ENCODE measurements around the gene CPNE1.

Gene CPNE1

DNA sequence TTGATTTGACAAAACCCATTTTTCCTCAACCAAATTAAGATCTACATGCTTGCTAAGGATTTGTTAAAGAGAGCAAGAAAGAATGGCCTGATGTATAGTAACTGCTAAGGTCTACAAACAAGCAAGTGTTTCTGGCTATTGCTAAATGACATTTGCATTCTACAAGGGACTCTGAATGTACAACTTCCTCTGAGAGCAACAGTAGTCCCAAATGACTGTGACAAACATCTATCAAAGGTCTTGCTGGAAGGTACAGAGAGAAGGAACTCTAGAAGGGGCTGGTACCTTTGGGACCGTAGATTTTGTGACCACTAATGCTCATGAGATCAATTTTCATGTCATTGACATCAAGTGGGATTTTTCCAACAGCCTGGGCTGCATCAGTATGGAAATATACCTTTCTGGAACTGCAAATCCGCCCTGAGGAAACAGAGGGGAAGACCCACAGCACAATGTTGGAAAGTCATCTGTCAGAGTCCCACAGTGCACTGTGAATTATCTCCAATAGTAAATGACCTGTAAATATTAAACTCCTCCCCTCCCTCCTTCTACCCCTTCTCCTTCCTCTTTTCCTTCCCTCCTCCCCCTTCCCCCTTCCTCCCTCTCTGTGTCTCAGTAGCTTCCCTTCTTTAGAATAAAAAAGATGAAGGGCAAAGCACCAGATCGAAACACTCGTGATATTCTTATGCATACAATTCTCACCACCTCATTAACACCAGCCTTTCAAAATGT, 15.9 kb upstream of the CPNE1 start:
- peaks cover 4% of the 10 kb centered on the region for H3K36me3 Mint-ChIP-seq
- no peaks in the 10 kb centered on the region for H3K27me3 Mint-ChIP-seq
- no peaks in the 10 kb centered on the region for H3K9me3 Mint-ChIP-seq
- DNase-seq (ENCODE audit: low spot score in 2 of 2) (no peak), ATAC-seq (ENCODE audit: low read depth) (peak; percentile 54)
- peak overlapping the region; percentile 61 for H3K27ac Mint-ChIP-seq
- H3K4me3 Mint-ChIP-seq, result no peak overlapping the region
- H3K4me1 Mint-ChIP-seq, result peaks cover 9% of the 10 kb centered on the region

DNA sequence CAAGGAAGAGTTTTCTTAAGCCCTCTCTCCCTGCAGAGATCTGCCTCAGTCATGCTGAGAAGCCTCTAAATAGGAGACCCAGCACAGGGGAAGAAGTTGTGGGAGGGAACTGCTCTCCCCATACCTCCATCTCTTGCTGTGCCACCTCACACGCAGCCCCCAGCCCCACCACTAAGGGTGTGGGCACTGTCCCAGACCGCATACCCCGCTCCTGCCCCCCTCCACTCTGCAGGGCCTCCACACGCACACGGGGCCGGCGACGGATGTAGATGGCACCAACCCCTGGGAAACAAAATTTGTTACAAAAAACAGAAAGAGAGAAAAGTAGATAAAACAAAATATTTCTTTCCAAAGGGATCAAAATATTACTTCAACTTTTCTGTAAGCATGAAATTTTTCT, 10.2 kb upstream of the CPNE1 start:
- peaks cover 22% of the 10 kb centered on the region for H3K36me3 Mint-ChIP-seq

DNA sequence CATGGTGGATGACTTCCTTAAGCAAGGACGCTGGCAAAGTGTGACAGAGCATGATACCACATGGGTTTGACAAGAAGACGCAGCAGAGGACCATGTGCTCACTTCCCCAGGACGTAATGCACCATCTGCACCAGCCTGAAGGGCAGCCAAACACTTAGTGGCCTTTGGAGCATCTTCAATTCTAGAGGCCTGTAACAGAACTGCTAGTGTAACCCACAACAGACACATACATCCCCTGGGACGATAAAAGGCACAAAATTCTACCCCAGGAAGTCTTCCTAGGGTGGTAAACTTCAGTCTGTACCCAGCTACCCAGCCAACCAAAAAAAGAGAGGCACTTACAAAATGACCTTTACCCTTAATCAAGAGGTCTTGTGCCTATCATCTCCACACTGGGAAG, 9.2 kb upstream of the CPNE1 start:
- Mint-ChIP-seq H3K27ac (no peak overlapping the region), H3K4me3 (no peak overlapping the region), H3K9me3 (no peaks in the 10 kb centered on the region), H3K27me3 (no peaks in the 10 kb centered on the region), H3K4me1 (no peaks in the 10 kb centered on the region), H3K36me3 (peaks cover 29% of the 10 kb centered on the region)
- DNase-seq (ENCODE audit: low spot score in 2 of 2), result no peak
- ATAC-seq (ENCODE audit: low read depth), result no peak

More for the DNA sequence above, 10.2 kb upstream of the CPNE1 start:
- no peaks in the 10 kb centered on the region for H3K9me3 Mint-ChIP-seq
- H3K27ac Mint-ChIP-seq, result no peak overlapping the region
- H3K27me3 Mint-ChIP-seq, result no peaks in the 10 kb centered on the region
- H3K4me3 Mint-ChIP-seq, result no peak overlapping the region
- no peak for DNase-seq (ENCODE audit: low spot score in 2 of 2)
- no peak for ATAC-seq (ENCODE audit: low read depth)
- no peaks in the 10 kb centered on the region for H3K4me1 Mint-ChIP-seq

DNA sequence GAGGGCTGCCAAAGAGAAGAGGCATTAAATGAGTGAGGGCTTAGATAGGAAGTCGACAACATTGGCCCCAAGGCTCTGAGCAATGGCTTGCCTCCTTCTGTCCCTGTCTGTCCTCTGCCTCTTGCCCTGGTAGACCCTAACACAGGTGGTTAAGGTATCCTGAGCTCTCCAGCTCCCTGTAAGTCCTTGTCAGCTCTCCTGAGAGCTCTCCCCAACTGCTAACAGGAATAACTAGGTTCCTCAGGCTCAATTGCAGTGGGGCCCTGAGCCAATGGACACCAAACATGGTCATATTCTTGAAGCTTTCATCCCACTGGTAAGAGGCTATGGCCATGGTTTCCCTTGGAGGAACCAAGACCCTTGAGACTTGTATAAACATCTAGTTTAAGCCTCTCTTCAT, 5.0 kb upstream of the CPNE1 start:
- ATAC-seq (ENCODE audit: low read depth) (no peak), DNase-seq (ENCODE audit: low spot score in 2 of 2) (no peak)
- no peaks in the 10 kb centered on the region for H3K9me3 Mint-ChIP-seq
- peaks cover 2% of the 10 kb centered on the region for H3K4me1 Mint-ChIP-seq
- H3K36me3 Mint-ChIP-seq, result peaks cover 31% of the 10 kb centered on the region
- H3K4me3 Mint-ChIP-seq, result no peak overlapping the region
- H3K27ac Mint-ChIP-seq, result no peak overlapping the region
- no peaks in the 10 kb centered on the region for H3K27me3 Mint-ChIP-seq

DNA sequence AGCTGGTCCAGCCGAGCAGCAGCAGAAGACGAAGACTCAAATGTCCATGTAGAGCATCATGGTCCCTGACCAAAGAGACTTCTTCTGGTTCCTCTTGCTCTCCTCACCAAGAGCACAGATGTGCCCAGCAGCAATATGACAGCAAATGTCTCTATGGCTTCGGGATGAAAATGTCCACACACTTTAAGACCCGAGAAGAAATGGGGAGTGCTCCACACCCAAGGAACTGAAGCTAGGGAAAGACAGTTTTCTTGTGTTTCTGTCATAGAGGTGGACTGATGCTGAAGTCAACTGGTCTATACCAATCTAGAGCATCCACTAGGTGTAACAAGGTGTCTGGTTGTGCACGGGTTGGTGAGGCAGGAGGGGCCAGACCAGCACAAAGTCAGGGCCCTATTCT, 4.5 kb upstream of the CPNE1 start:
- Mint-ChIP-seq H3K4me1 (peaks cover 2% of the 10 kb centered on the region), H3K4me3 (no peak overlapping the region), H3K9me3 (no peaks in the 10 kb centered on the region), H3K27me3 (no peaks in the 10 kb centered on the region), H3K27ac (no peak overlapping the region), H3K36me3 (peaks cover 31% of the 10 kb centered on the region)
- DNase-seq (ENCODE audit: low spot score in 2 of 2) (no peak), ATAC-seq (ENCODE audit: low read depth) (no peak)

DNA sequence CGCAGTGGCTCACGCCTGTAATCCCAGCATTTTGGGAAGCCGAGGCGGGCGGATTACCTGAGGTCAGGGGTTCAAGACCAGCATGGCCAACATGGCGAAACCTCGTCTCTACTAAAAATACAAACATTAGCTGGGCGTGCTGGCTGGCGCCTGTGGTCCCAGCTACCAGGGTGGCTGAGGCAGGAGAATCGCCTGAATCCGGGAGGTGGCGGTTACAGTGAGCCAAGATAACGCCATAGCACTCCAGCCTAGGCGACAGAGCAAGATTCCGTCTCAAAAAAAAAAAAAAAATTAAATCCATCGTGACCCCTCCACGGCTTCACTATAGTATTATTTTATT, 1.2 kb upstream of the CPNE1 start:
- ATAC-seq (ENCODE audit: low read depth), result no peak
- Mint-ChIP-seq H3K27me3 (no peaks in the 10 kb centered on the region), H3K4me1 (peaks cover 26% of the 10 kb centered on the region), H3K27ac (no peak overlapping the region), H3K4me3 (no peak overlapping the region), H3K36me3 (peaks cover 20% of the 10 kb centered on the region), H3K9me3 (no peaks in the 10 kb centered on the region)
- DNase-seq (ENCODE audit: low spot score in 2 of 2), result no peak

DNA sequence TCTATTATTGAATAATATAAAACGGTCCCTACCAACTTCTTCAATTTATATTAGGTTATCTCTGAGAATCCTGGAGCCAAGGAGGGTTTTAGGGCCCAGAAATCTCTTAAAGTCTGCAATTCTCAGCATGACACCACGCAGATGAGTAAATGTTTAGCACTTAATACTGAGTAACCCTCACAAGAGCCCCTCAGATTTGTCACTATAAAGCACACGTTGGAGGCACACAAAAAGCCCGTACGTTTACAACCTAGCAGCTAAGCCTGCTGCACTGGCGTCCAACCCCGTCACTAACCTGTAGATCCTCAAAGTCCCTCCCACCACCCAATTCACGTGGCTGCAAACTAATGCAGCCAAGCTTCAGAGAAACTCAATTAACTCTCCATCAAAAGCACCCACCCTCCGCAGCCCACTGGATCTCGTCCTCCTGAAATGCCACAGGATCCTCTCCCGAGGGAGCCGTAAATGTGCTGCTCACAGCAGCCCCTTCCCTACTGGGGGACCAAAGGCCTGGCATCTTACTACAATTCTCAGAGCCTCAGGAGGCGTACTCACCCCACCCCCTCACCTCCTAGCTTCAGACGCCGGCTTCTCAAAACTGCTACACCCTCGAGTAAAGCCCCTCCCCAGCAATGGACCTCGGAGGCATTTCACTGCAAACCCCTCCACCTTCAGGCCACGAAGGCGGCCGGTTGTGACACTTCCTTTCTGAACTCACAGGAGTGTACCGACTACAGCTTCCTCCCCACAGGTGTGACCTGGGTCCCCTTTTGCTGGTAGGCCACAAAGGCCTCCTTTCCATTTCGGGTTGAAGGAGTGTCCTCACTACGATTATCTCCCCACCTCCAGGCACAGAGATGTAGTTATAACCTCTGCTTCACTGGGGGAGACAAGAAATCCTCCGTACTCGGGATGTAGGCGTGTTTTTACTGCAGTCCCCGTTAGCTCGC, 909 bp downstream of the CPNE1 start:
- Mint-ChIP-seq H3K9me3 (no peaks in the 10 kb centered on the region), H3K4me3 (peak overlapping the region; percentile 92), H3K27ac (peak overlapping the region; percentile 99), H3K27me3 (no peaks in the 10 kb centered on the region), H3K36me3 (peaks cover 2% of the 10 kb centered on the region), H3K4me1 (peaks cover 35% of the 10 kb centered on the region)
- ATAC-seq (ENCODE audit: low read depth) (peak; percentile 55), DNase-seq (ENCODE audit: low spot score in 2 of 2) (peak in 1 of 2 donors; percentile 59)

DNA sequence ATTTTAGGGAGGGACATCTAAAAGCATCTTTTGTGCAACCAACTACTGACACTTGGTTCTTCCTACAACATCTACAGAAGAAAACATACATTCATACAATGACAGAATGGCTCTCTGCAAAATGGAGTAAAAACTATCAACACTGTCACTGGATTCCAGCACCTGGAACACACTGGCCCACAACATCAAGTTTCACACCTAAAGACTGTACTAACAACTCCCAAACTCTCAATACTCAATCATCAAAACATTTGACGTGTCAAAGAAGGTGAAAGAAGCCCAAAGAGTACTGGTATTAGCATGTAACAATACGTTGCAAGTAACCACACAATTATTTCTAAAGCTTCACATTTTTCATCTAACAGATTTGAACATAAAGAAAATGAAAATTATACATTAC, 2.1 kb downstream of the CPNE1 start:
- Mint-ChIP-seq H3K4me3 (peak overlapping the region; percentile 92), H3K4me1 (peaks cover 38% of the 10 kb centered on the region), H3K9me3 (no peaks in the 10 kb centered on the region), H3K27me3 (no peaks in the 10 kb centered on the region), H3K27ac (peak overlapping the region; percentile 99), H3K36me3 (no peaks in the 10 kb centered on the region)
- ATAC-seq (ENCODE audit: low read depth) (no peak), DNase-seq (ENCODE audit: low spot score in 2 of 2) (no peak)

DNA sequence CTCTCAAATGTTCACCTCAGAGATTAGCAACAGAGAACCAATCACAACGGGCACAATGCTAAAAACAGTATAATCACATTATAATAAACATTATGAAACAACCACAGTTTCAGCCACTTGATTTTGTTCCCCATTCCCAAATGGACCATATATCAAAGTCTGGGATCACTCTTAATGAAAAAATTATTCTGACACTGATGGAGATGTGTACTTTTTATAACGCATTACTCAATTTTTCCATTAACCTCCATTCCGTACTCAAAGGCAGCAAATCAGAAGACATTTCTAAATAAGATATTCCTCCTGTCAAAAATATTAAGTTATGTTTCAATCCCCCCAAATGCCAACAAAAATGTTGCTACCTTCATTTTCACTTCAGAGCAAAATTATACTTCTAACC, 2.8 kb downstream of the CPNE1 start:
- Mint-ChIP-seq H3K4me3 (peak overlapping the region; percentile 92), H3K36me3 (peaks cover 3% of the 10 kb centered on the region), H3K27me3 (no peaks in the 10 kb centered on the region), H3K4me1 (peaks cover 42% of the 10 kb centered on the region), H3K27ac (peak overlapping the region; percentile 40), H3K9me3 (no peaks in the 10 kb centered on the region)
- no peak for ATAC-seq (ENCODE audit: low read depth)
- no peak for DNase-seq (ENCODE audit: low spot score in 2 of 2)

DNA sequence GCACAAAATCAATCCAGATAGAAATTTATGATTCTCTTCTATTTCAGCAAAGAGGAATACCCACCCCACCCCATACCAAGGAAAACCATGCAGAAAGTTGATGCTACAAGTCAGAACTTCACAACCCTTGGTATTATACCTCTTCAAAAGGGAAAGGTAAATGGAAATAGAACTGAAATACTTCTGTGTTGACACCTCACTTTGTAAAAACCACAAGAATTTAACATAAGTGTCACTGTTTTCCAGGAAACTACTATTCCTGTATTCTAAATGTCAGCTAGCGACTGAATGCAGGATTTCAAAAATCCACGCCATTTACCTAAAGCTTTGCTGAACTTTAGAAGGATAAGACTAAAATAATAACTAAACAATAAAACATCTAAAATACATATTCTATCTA, 3.6 kb downstream of the CPNE1 start:
- no peak for DNase-seq (ENCODE audit: low spot score in 2 of 2)
- H3K4me3 Mint-ChIP-seq, result peak overlapping the region; percentile 3
- peak overlapping the region; percentile 74 for H3K27ac Mint-ChIP-seq
- no peak for ATAC-seq (ENCODE audit: low read depth)
- H3K36me3 Mint-ChIP-seq, result peaks cover 3% of the 10 kb centered on the region
- peaks cover 42% of the 10 kb centered on the region for H3K4me1 Mint-ChIP-seq
- H3K9me3 Mint-ChIP-seq, result no peaks in the 10 kb centered on the region
- no peaks in the 10 kb centered on the region for H3K27me3 Mint-ChIP-seq

DNA sequence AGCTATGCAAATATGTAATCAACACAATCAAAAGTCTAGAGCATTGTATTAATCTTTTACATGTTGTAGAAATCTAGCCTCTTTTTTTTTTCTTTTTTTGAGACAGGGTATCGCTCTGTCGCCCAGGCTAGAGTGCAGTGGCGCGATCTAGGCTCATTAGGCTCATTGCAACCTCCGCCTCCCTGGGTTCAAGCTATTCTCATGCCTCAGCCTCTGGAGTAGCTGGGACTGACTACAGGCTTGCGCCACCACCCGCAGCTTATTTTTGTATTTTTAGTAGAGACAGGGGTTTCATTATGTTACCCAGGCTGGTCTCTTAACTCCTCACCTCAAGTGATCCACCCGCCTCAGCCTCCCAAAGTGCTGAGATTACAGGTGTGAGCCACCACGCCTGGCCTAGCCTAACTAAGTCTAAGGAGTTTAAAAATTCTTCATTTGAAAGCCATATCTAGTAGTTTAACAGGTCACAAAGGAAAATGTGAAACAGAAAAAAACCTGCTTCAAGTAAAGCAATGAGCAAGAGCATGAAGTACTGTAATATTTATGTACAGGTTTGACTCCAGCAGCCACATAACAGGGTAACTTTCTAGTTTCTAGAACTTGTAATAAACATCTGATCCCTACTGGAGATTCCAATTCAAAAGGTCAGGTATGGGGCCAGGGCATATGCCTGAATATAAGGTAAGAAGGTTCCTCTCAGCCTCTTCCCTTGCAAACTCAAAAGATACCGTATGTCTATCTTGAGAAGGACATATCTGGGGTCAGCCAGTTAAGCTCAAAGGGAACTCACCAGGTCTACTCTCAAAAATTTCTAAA, 4.4 kb downstream of the CPNE1 start:
- peaks cover 3% of the 10 kb centered on the region for H3K36me3 Mint-ChIP-seq
- peaks cover 42% of the 10 kb centered on the region for H3K4me1 Mint-ChIP-seq
- DNase-seq (ENCODE audit: low spot score in 2 of 2) (no peak), ATAC-seq (ENCODE audit: low read depth) (no peak)
- no peaks in the 10 kb centered on the region for H3K27me3 Mint-ChIP-seq
- peak overlapping the region; percentile 74 for H3K27ac Mint-ChIP-seq
- H3K9me3 Mint-ChIP-seq, result no peaks in the 10 kb centered on the region
- H3K4me3 Mint-ChIP-seq, result peak overlapping the region; percentile 18

DNA sequence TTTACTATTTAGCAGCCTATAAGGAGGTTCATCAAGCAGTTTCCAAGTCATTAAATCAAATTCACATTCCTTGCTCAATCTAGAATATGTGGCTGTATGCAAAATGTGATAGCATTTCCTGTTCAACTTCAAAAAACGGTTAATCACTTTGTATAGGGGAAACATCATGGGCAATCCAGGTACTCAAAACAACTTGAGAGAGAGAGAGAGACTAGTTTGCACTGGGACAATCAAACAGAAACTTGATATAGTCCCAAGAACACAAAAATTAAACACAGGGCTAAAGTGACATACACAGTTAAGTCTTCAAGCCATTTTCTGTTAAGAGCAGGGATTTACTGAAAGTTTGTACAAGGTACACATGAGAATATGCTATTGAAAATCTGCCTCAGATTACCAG, 7.4 kb downstream of the CPNE1 start:
- Mint-ChIP-seq H3K4me1 (peaks cover 27% of the 10 kb centered on the region), H3K4me3 (no peak overlapping the region), H3K27me3 (no peaks in the 10 kb centered on the region), H3K27ac (peak overlapping the region; percentile 82), H3K36me3 (peaks cover 3% of the 10 kb centered on the region), H3K9me3 (no peaks in the 10 kb centered on the region)
- DNase-seq (ENCODE audit: low spot score in 2 of 2) (no peak), ATAC-seq (ENCODE audit: low read depth) (peak; percentile 29)

DNA sequence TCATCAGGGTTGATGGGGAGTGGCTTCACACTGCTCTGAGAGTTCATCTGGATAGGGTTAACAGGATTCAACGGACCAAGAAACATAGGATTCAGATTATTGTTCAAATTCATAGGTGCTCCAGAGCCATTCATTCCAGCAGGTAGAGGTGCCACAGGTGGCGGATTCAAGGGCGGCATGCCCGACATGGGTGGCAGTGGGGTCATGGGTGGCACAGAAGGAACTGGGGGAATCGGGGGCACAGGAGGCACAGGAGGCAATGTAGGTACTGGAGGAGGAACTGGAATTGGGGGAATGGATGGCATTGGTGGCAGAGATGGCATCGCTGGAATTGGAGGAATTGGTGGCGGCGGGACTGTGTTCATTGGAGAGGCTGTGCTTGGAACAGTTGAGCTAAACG, 10.3 kb downstream of the CPNE1 start:
- H3K27ac Mint-ChIP-seq, result no peak overlapping the region
- peaks cover 3% of the 10 kb centered on the region for H3K36me3 Mint-ChIP-seq
- no peaks in the 10 kb centered on the region for H3K27me3 Mint-ChIP-seq
- H3K4me1 Mint-ChIP-seq, result peaks cover 18% of the 10 kb centered on the region
- no peak for DNase-seq (ENCODE audit: low spot score in 2 of 2)
- H3K4me3 Mint-ChIP-seq, result no peak overlapping the region
- ATAC-seq (ENCODE audit: low read depth), result no peak
- no peaks in the 10 kb centered on the region for H3K9me3 Mint-ChIP-seq

DNA sequence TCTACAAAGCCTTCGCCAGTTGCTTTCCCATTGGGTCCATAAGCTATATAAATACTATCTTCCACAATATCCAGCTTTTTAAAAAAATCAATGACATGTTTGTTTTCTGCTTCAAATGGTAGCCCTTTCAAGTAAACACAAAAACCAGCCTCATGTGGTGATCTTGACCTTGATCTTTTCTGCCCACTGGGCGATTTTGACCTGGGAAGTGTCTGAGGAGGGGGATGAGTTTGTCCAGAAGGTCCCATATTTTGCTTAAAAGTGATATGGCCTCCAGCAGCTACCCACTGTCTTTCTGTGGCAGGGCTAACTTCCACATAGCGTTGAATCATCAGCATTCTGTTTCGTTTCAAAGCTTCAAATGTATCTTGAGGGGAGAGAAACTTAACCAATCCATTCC, 10.8 kb downstream of the CPNE1 start:
- H3K4me1 Mint-ChIP-seq, result peaks cover 15% of the 10 kb centered on the region
- no peak overlapping the region for H3K4me3 Mint-ChIP-seq
- no peak overlapping the region for H3K27ac Mint-ChIP-seq
- DNase-seq (ENCODE audit: low spot score in 2 of 2) (no peak), ATAC-seq (ENCODE audit: low read depth) (no peak)
- H3K36me3 Mint-ChIP-seq, result peaks cover 3% of the 10 kb centered on the region
- H3K9me3 Mint-ChIP-seq, result no peaks in the 10 kb centered on the region
- no peaks in the 10 kb centered on the region for H3K27me3 Mint-ChIP-seq
